Measurements from ENCODE around the gene DICER1. TPM values are rescaled to one million over a fixed set of nuclear protein-coding genes. Genes with fewer than 3 reads are reported as not detected.

DICER1 gene
- total and polyA plus RNA-seq, 9 of the 15 experiments (the other 6 are each of a cell fraction or from before 2014, with no cell fraction given) = 2.5 to 23.2 (median 12.4) TPM

GRCh38 chr14:95155045-95155444, 2.3 kb downstream of the DICER1 start (continued):
- TF ChIP-seq, protein P1, sequence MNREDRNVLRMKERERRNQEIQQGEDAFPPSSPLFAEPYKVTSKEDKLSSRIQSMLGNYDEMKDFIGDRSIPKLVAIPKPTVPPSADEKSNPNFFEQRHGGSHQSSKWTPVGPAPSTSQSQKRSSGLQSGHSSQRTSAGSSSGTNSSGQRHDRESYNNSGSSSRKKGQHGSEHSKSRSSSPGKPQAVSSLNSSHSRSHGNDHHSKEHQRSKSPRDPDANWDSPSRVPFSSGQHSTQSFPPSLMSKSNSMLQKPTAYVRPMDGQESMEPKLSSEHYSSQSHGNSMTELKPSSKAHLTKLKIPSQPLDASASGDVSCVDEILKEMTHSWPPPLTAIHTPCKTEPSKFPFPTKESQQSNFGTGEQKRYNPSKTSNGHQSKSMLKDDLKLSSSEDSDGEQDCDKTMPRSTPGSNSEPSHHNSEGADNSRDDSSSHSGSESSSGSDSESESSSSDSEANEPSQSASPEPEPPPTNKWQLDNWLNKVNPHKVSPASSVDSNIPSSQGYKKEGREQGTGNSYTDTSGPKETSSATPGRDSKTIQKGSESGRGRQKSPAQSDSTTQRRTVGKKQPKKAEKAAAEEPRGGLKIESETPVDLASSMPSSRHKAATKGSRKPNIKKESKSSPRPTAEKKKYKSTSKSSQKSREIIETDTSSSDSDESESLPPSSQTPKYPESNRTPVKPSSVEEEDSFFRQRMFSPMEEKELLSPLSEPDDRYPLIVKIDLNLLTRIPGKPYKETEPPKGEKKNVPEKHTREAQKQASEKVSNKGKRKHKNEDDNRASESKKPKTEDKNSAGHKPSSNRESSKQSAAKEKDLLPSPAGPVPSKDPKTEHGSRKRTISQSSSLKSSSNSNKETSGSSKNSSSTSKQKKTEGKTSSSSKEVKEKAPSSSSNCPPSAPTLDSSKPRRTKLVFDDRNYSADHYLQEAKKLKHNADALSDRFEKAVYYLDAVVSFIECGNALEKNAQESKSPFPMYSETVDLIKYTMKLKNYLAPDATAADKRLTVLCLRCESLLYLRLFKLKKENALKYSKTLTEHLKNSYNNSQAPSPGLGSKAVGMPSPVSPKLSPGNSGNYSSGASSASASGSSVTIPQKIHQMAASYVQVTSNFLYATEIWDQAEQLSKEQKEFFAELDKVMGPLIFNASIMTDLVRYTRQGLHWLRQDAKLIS (CRISPR knock-in tag; IDR thresholded peaks at IDR 0.05) = no peak
- TF ChIP-seq ZNF561 (CRISPR knock-in tag; conservative IDR thresholded peaks at IDR 0.05) (no peak), MIER1 (IDR thresholded peaks at IDR 0.05; ENCODE audit: low read depth) (no peak), ELK1 (CRISPR knock-in tag; IDR thresholded peaks at IDR 0.05) (no peak), JUND (IDR thresholded peaks at IDR 0.05; ENCODE audit: borderline replicate concordance, low read depth, low read length) (no peak), JUND (tag; IDR thresholded peaks at IDR 0.05; ENCODE audit: borderline replicate concordance, low read depth, low read length) (no peak), CBX5 (IDR thresholded peaks at IDR 0.05; ENCODE audit: borderline replicate concordance, low read depth) (no peak), U2AF1 (optimal IDR thresholded peaks at IDR 0.05; ENCODE audit: low read depth, low read length) (no peak), JUNB (CRISPR knock-in tag; conservative IDR thresholded peaks at IDR 0.05) (no peak), OTX1 (CRISPR knock-in tag; IDR thresholded peaks at IDR 0.05) (no peak), ZNF282 (CRISPR knock-in tag; IDR thresholded peaks at IDR 0.05) (no peak), PML (IDR thresholded peaks at IDR 0.05; ENCODE audit: low read length) (no peak), CBFA2T3 (IDR thresholded peaks at IDR 0.05) (peak; percentile 51), DEAF1 (CRISPR knock-in tag; IDR thresholded peaks at IDR 0.05) (no peak), ZC3H11A (IDR thresholded peaks at IDR 0.05; ENCODE audit: low read depth, low read length) (no peak), ILF3 (IDR thresholded peaks at IDR 0.05; ENCODE audit: borderline replicate concordance) (no peak), NR4A1 (CRISPR knock-in tag; IDR thresholded peaks at IDR 0.05) (no peak), NR4A1 (tag; IDR thresholded peaks at IDR 0.05) (no peak), ZNF586 (CRISPR knock-in tag; conservative IDR thresholded peaks at IDR 0.05) (no peak), FOSL1 (tag; conservative IDR thresholded peaks at IDR 0.05) (no peak), SREBF1 (IDR thresholded peaks at IDR 0.05; ENCODE audit: borderline replicate concordance, low read depth, low read length) (no peak), ZBTB1 (CRISPR knock-in tag; IDR thresholded peaks at IDR 0.05; ENCODE audit: borderline replicate concordance, low read depth) (no peak)
- TF ChIP-seq, protein P2, sequence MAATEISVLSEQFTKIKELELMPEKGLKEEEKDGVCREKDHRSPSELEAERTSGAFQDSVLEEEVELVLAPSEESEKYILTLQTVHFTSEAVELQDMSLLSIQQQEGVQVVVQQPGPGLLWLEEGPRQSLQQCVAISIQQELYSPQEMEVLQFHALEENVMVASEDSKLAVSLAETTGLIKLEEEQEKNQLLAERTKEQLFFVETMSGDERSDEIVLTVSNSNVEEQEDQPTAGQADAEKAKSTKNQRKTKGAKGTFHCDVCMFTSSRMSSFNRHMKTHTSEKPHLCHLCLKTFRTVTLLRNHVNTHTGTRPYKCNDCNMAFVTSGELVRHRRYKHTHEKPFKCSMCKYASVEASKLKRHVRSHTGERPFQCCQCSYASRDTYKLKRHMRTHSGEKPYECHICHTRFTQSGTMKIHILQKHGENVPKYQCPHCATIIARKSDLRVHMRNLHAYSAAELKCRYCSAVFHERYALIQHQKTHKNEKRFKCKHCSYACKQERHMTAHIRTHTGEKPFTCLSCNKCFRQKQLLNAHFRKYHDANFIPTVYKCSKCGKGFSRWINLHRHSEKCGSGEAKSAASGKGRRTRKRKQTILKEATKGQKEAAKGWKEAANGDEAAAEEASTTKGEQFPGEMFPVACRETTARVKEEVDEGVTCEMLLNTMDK (IDR thresholded peaks at IDR 0.05; ENCODE audit: borderline replicate concordance, insufficient read depth, low read depth, low read length, poor library complexity, severe bottlenecking) = no peak

Measured in K562 (cell line).